OCI-M1 (cell line): ENCODE results near the gene GRM7.
A peak's percentile ranks its signal among the peaks of the same experiment; 100 is the strongest.

Experiments used
- DNase-seq: peaks from one replicate; lab custom pipeline; 2025; lab: John Stamatoyannopoulos, UW

The GRM7 gene

GRCh38 chr3:7400360-7400759 lies 539.4 kb downstream of the GRM7 start:
- DNase-seq = no peak

- DNase-seq = no peak
These were observed 540.5 kb downstream of the GRM7 start for GRCh38 chr3:7401418-7401817.

- no peak for DNase-seq
These were observed 546.2 kb downstream of the GRM7 start for GRCh38 chr3:7407107-7407506.

GRCh38 chr3:7410782-7411181 lies 549.9 kb downstream of the GRM7 start:
- no peak for DNase-seq

- peak; percentile 34 for DNase-seq
These were observed 560.1 kb downstream of the GRM7 start for GRCh38 chr3:7421065-7421464.

GRCh38 chr3:7423036-7423435 lies 562.1 kb downstream of the GRM7 start:
- no peak for DNase-seq

GRCh38 chr3:7423995-7424394 lies 563.1 kb downstream of the GRM7 start:
- DNase-seq = no peak

- no peak for DNase-seq
These were observed 567.3 kb downstream of the GRM7 start for GRCh38 chr3:7428206-7428718.

- DNase-seq = no peak
These were observed 571.7 kb downstream of the GRM7 start for GRCh38 chr3:7432610-7433009.

GRCh38 chr3:7433073-7433472 lies 572.2 kb downstream of the GRM7 start:
- no peak for DNase-seq

GRCh38 chr3:7436542-7436941 lies 575.6 kb downstream of the GRM7 start:
- peak; percentile 78 for DNase-seq

GRCh38 chr3:7437231-7437630 lies 576.3 kb downstream of the GRM7 start:
- DNase-seq = peak; percentile 71

- DNase-seq = no peak
These were observed 578.3 kb downstream of the GRM7 start for GRCh38 chr3:7439101-7439680.

- DNase-seq = no peak
These were observed 584.0 kb downstream of the GRM7 start for GRCh38 chr3:7444886-7445285.

- DNase-seq = no peak
These were observed 584.4 kb downstream of the GRM7 start for GRCh38 chr3:7445331-7445730.

GRCh38 chr3:7447197-7447769 lies 586.4 kb downstream of the GRM7 start:
- no peak for DNase-seq

GRCh38 chr3:7456386-7456785 lies 595.5 kb downstream of the GRM7 start:
- DNase-seq = no peak

- DNase-seq = no peak
These were observed 600.4 kb downstream of the GRM7 start for GRCh38 chr3:7461202-7461825.

GRCh38 chr3:7469866-7470265 lies 609.0 kb downstream of the GRM7 start:
- no peak for DNase-seq

- DNase-seq = no peak
These were observed 623.7 kb downstream of the GRM7 start for GRCh38 chr3:7484636-7485035.

- no peak for DNase-seq
These were observed 626.8 kb downstream of the GRM7 start for GRCh38 chr3:7487763-7488162.

GRCh38 chr3:7489417-7489816 lies 628.5 kb downstream of the GRM7 start:
- DNase-seq = no peak

- DNase-seq = no peak
These were observed 637.8 kb downstream of the GRM7 start for GRCh38 chr3:7498715-7499114.

- DNase-seq = no peak
These were observed 642.5 kb downstream of the GRM7 start for GRCh38 chr3:7503431-7503830.
